K562 (cell line): ENCODE data around the gene RNF144A. TPM values are rescaled to one million over a fixed set of nuclear protein-coding genes. Genes with fewer than 3 reads are reported as not detected.

ENCODE experiments used
- CBX8 ChIP-seq: fragments of 200-600 bp; sonication (generic); IDR thresholded peaks from 2 replicates; pipeline ENCODE4 v1.6.1; 2012; ENCODE audit warnings: borderline replicate concordance, mixed run types, low read depth, mild to moderate bottlenecking, moderate library complexity, mixed read lengths, low read length, control low read depth, inconsistent platforms; ENCODE audit not compliant: poor library complexity, severe bottlenecking; ENCODE audit errors: extremely low read depth
- HMGN3 ChIP-seq: IDR thresholded peaks from 2 replicates; pipeline ENCODE4 v1.6.1; 2011; ENCODE audit warnings: borderline replicate concordance, low read depth, mild to moderate bottlenecking, mixed read lengths, low read length; ENCODE audit not compliant: insufficient read length; ENCODE audit errors: extremely low read depth
- HSF4 ChIP-seq: fragments of 250-450 bp; sonication (Bioruptor Pico); IDR thresholded peaks from 2 replicates; pipeline ENCODE4 v2.1.2; 2022; ENCODE audit warnings: mild to moderate bottlenecking, moderate library complexity, borderline replicate concordance
- MEF2D ChIP-seq: conservative IDR thresholded peaks from 2 replicates; pipeline ENCODE4 v1.6.1; 2016; ENCODE audit warnings: low read depth, missing genetic modification characterization, missing compliant biosample characterization
- POLR2B ChIP-seq: fragments of 450-650 bp; IDR thresholded peaks from 2 replicates; pipeline ENCODE4 v1.6.1; 2018; ENCODE audit warnings: low read depth; ENCODE audit not compliant: partially characterized antibody
- PRPF4 ChIP-seq: fragments of 200-400 bp; formaldehyde crosslinking; IDR thresholded peaks from one replicate; pipeline ENCODE4 v1.6.1; 2017; ENCODE audit warnings: low read length, low read depth, mild to moderate bottlenecking; ENCODE audit not compliant: insufficient read depth, poor library complexity, severe bottlenecking
- SAFB2 ChIP-seq: fragments of 200-400 bp; formaldehyde crosslinking; IDR thresholded peaks from 2 replicates; pipeline ENCODE4 v1.6.1; 2018; ENCODE audit warnings: borderline replicate concordance, low read length, low read depth, moderate library complexity; ENCODE audit not compliant: severe bottlenecking
- SMARCB1 ChIP-seq: IDR thresholded peaks from 2 replicates; pipeline ENCODE4 v1.6.1; 2011; ENCODE audit warnings: improper control_type of control experiment, low read depth; ENCODE audit not compliant: insufficient read length
- TRIM28 ChIP-seq: fragments of 450-650 bp; IDR thresholded peaks from 2 replicates; pipeline ENCODE4 v1.6.1; 2017
- WHSC1 ChIP-seq: IDR thresholded peaks from one replicate; pipeline ENCODE4 v1.6.1; 2012; ENCODE audit warnings: low read length, control low read depth, inconsistent platforms
- ZFP30 ChIP-seq: fragments of 250-450 bp; sonication (Bioruptor Pico); IDR thresholded peaks from 2 replicates; pipeline ENCODE4 v1.8.0; 2022; ENCODE audit warnings: moderate library complexity, mild to moderate bottlenecking, inconsistent platforms, borderline replicate concordance
- ZNF354B ChIP-seq: fragments of 250-450 bp; sonication (Bioruptor Pico); IDR thresholded peaks from 2 replicates; pipeline ENCODE4 v1.4.0; 2020
- polyA plus RNA-seq, 8 experiments: library from polyadenylated mRNA; depleted of rRNA in 4 of 8; stranded (reverse) in 5 of 8; unstranded in 3 of 8; fragments of >200 nt; fragmentation: Nextera tagmentation in 2 of 8; fragmentation: Illumina TruSeq in 1 of 8; extraction: Ambion mirVana in 2 of 8; extraction: Trizol in 1 of 8; gene quantifications; 2 replicates each; pipeline versions ENCODE4 v1.2.1 to v1.2.3, GENCODE V29; 2011 to 2014; ENCODE audit warnings: inconsistent platforms in 1 of 8, missing spikeins in 1 of 8
- total RNA-seq, 7 experiments: library from RNA; depleted of rRNA in 6 of 7; stranded (reverse); fragments of >200 nt in 6 of 7; fragmentation: Illumina TruSeq in 2 of 7; extraction: Trizol in 2 of 7; gene quantifications; 2 replicates each; pipeline versions ENCODE4 v1.2.1 to v1.2.3, GENCODE V29; 2011 to 2021; ENCODE audit warnings: low replicate concordance in 1 of 7
- TF ChIP-seq, protein P1 (sequence below): fragments of 250-450 bp; sonication (Bioruptor Pico); IDR thresholded peaks from 2 replicates; pipeline ENCODE4 v1.4.0; 2020
- TF ChIP-seq, protein P2 (sequence below): fragments of 200-400 bp; formaldehyde crosslinking; IDR thresholded peaks from 2 replicates; pipeline ENCODE4 v1.6.1; 2017; ENCODE audit warnings: mild to moderate bottlenecking, low read depth, low read length, moderate library complexity
- TF ChIP-seq, protein P3 (sequence below): fragments of 450-650 bp; IDR thresholded peaks from 2 replicates; pipeline ENCODE4 v1.6.1; 2018; ENCODE audit warnings: mild to moderate bottlenecking, low read depth; ENCODE audit not compliant: partially characterized antibody
- TF ChIP-seq, protein P4 (sequence below): fragments of 450-650 bp; IDR thresholded peaks from 2 replicates; pipeline ENCODE4 v1.6.1; 2016; ENCODE audit warnings: antibody characterized with exemption

RNF144A gene
- total and polyA plus RNA-seq, 9 of the 15 experiments (the other 6 are each of a cell fraction or from before 2014, with no cell fraction given) = 0.96 to 11.3 (median 6.2) TPM

DNA sequence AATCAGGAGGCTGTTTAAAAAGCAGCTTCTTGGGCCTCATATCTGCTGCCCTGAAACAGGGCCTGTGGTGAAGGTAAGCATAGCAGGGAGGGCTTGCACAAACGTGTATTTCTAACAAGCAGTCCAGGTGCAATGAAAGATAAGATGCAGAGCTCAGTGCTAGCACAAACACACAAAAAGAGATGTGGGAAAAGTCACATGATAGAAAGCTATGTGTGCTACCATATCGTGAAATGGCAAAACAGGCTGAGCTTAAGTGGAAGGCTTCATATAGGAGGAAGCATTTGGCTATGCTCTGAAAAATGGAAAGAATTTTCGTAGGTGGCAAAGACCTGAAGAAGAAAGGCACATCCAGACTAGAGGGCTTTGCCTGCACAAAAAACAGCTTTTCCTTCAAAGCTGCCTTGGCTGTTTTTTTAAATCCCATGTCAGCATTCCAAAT, 29.4 kb upstream of the RNF144A start (continued):
- TF ChIP-seq, protein P1, sequence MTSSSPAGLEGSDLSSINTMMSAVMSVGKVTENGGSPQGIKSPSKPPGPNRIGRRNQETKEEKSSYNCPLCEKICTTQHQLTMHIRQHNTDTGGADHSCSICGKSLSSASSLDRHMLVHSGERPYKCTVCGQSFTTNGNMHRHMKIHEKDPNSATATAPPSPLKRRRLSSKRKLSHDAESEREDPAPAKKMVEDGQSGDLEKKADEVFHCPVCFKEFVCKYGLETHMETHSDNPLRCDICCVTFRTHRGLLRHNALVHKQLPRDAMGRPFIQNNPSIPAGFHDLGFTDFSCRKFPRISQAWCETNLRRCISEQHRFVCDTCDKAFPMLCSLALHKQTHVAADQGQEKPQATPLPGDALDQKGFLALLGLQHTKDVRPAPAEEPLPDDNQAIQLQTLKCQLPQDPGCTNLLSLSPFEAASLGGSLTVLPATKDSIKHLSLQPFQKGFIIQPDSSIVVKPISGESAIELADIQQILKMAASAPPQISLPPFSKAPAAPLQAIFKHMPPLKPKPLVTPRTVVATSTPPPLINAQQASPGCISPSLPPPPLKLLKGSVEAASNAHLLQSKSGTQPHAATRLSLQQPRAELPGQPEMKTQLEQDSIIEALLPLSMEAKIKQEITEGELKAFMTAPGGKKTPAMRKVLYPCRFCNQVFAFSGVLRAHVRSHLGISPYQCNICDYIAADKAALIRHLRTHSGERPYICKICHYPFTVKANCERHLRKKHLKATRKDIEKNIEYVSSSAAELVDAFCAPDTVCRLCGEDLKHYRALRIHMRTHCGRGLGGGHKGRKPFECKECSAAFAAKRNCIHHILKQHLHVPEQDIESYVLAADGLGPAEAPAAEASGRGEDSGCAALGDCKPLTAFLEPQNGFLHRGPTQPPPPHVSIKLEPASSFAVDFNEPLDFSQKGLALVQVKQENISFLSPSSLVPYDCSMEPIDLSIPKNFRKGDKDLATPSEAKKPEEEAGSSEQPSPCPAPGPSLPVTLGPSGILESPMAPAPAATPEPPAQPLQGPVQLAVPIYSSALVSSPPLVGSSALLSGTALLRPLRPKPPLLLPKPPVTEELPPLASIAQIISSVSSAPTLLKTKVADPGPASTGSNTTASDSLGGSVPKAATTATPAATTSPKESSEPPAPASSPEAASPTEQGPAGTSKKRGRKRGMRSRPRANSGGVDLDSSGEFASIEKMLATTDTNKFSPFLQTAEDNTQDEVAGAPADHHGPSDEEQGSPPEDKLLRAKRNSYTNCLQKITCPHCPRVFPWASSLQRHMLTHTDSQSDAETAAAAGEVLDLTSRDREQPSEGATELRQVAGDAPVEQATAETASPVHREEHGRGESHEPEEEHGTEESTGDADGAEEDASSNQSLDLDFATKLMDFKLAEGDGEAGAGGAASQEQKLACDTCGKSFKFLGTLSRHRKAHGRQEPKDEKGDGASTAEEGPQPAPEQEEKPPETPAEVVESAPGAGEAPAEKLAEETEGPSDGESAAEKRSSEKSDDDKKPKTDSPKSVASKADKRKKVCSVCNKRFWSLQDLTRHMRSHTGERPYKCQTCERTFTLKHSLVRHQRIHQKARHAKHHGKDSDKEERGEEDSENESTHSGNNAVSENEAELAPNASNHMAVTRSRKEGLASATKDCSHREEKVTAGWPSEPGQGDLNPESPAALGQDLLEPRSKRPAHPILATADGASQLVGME (CRISPR knock-in tag) = peak; percentile 48; the same call in 1 of the 2 replicates
- TF ChIP-seq MEF2D (tag) = no peak
- no peak for TF ChIP-seq POLR2B
- TF ChIP-seq PRPF4 = no peak
- TF ChIP-seq WHSC1 = no peak
- TF ChIP-seq, protein P2, sequence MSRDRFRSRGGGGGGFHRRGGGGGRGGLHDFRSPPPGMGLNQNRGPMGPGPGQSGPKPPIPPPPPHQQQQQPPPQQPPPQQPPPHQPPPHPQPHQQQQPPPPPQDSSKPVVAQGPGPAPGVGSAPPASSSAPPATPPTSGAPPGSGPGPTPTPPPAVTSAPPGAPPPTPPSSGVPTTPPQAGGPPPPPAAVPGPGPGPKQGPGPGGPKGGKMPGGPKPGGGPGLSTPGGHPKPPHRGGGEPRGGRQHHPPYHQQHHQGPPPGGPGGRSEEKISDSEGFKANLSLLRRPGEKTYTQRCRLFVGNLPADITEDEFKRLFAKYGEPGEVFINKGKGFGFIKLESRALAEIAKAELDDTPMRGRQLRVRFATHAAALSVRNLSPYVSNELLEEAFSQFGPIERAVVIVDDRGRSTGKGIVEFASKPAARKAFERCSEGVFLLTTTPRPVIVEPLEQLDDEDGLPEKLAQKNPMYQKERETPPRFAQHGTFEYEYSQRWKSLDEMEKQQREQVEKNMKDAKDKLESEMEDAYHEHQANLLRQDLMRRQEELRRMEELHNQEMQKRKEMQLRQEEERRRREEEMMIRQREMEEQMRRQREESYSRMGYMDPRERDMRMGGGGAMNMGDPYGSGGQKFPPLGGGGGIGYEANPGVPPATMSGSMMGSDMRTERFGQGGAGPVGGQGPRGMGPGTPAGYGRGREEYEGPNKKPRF = no peak
- TF ChIP-seq SAFB2 = no peak
- TF ChIP-seq, protein P3, sequence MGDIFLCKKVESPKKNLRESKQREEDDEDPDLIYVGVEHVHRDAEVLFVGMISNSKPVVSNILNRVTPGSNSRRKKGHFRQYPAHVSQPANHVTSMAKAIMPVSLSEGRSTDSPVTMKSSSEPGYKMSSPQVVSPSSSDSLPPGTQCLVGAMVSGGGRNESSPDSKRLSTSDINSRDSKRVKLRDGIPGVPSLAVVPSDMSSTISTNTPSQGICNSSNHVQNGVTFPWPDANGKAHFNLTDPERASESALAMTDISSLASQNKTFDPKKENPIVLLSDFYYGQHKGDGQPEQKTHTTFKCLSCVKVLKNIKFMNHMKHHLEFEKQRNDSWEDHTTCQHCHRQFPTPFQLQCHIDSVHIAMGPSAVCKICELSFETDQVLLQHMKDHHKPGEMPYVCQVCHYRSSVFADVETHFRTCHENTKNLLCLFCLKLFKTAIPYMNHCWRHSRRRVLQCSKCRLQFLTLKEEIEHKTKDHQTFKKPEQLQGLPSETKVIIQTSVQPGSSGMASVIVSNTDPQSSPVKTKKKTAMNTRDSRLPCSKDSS = no peak
- TF ChIP-seq TRIM28 = no peak
- TF ChIP-seq ZNF354B = peak; percentile 47; the same call in 1 of the 2 replicates
- no peak for TF ChIP-seq ZFP30 (CRISPR knock-in tag)
- no peak for TF ChIP-seq CBX8
- TF ChIP-seq HMGN3 = peak; percentile 64
- TF ChIP-seq SMARCB1 = no peak
- TF ChIP-seq, protein P4, sequence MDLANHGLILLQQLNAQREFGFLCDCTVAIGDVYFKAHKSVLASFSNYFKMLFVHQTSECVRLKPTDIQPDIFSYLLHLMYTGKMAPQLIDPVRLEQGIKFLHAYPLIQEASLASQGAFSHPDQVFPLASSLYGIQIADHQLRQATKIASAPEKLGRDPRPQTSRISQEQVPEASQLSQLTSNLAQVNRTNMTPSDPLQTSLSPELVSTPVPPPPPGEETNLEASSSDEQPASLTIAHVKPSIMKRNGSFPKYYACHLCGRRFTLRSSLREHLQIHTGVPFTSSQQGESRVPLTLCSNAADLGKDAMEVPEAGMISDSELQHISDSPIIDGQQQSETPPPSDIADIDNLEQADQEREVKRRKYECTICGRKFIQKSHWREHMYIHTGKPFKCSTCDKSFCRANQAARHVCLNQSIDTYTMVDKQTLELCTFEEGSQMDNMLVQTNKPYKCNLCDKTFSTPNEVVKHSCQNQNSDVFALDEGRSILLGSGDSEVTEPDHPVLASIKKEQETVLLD = peak; percentile 73
- TF ChIP-seq HSF4 (CRISPR knock-in tag) = no peak
